SH-SY5Y (cell line): ENCODE results near the gene SPACA6.

Source experiments
- GATA2 ChIP-seq: IDR thresholded peaks from 2 replicates; pipeline ENCODE4 v1.6.1; 2011; ENCODE audit warnings: mild to moderate bottlenecking, low read depth, low read length
- GATA3 ChIP-seq: IDR thresholded peaks from 2 replicates; pipeline ENCODE4 v1.6.1; 2011; ENCODE audit warnings: low read depth, mild to moderate bottlenecking, low read length, moderate library complexity

- TF ChIP-seq GATA2 (no peak), GATA3 (no peak)
Measured at GRCh38 chr19:51733742-51734522, 40.8 kb downstream of the SPACA6 start.
